Fibroblast of mammary gland (primary cell): ENCODE data around the gene TBC1D5.
"Not testable (repeated sequence)": the region's sequence is repeated elsewhere in the genome, so short reads cannot be mapped to it uniquely, and the experiment has no call there.

ENCODE experiments used
- DNase-seq: peaks from one replicate; pipeline ENCODE4 v3.0.0-alpha.2; 2010; ENCODE audit warnings: low read depth
- H3K4me3 ChIP-seq: 2 replicates; pipeline ENCODE4 v1.5.1; 2011; ENCODE audit warnings: low read depth, mild to moderate bottlenecking, low read length, moderate library complexity; ENCODE audit not compliant: control insufficient read depth
- CTCF ChIP-seq: conservative IDR thresholded peaks from 2 replicates; pipeline ENCODE4 v1.5.1; 2011; ENCODE audit warnings: low read depth, low read length, inconsistent platforms; ENCODE audit not compliant: control insufficient read depth, insufficient read depth

Gene TBC1D5

GRCh38 chr3:17733215-17733614 is 9.2 kb downstream of the TBC1D5 start:
- no peak overlapping the region for H3K4me3 ChIP-seq
- no peak for TF ChIP-seq CTCF
- DNase-seq: no peak

GRCh38 chr3:17730318-17730967 is 12.0 kb downstream of the TBC1D5 start:
- no peak overlapping the region for H3K4me3 ChIP-seq
- DNase-seq: peak; percentile 48
- TF ChIP-seq CTCF: no peak

- no peak for TF ChIP-seq CTCF
- no peak overlapping the region for H3K4me3 ChIP-seq
- no peak for DNase-seq
Measured at GRCh38 chr3:17726313-17726712, 16.1 kb downstream of the TBC1D5 start.

- not testable (repeated sequence) for H3K4me3 ChIP-seq, DNase-seq
Measured at GRCh38 chr3:17725844-17726243, 16.6 kb downstream of the TBC1D5 start.

- TF ChIP-seq CTCF: no peak
- DNase-seq: no peak
- H3K4me3 ChIP-seq: no peak overlapping the region
Measured at GRCh38 chr3:17724948-17725347, 17.5 kb downstream of the TBC1D5 start.

GRCh38 chr3:17724122-17724521 is 18.3 kb downstream of the TBC1D5 start:
- no peak overlapping the region for H3K4me3 ChIP-seq

GRCh38 chr3:17717411-17717810 is 25.0 kb downstream of the TBC1D5 start:
- no peak for DNase-seq
- H3K4me3 ChIP-seq: no peak overlapping the region
- no peak for TF ChIP-seq CTCF

More at GRCh38 chr3:17724122-17724521, 18.3 kb downstream of the TBC1D5 start:
- TF ChIP-seq CTCF: no peak
- DNase-seq: no peak
